ENCODE measurements around the gene CNNM1.

The CNNM1 gene

DNA sequence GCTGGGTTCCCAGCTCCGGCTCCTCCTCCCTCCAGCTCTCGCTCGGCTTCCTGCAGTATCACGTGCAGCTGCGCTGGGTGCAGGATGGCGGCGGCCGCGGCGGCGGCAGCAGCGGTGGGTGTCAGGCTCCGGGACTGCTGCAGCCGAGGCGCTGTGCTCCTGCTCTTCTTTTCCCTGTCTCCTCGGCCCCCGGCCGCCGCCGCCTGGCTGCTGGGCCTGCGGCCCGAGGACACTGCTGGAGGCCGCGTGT, at the start of gene CNNM1:
Gene CNNM1, plus strand, starts transcription at position 53 of the 250 bp plus-strand sequence. Its CDS starts 32 bp downstream, at position 85.
- no peak for DNase-seq

DNA sequence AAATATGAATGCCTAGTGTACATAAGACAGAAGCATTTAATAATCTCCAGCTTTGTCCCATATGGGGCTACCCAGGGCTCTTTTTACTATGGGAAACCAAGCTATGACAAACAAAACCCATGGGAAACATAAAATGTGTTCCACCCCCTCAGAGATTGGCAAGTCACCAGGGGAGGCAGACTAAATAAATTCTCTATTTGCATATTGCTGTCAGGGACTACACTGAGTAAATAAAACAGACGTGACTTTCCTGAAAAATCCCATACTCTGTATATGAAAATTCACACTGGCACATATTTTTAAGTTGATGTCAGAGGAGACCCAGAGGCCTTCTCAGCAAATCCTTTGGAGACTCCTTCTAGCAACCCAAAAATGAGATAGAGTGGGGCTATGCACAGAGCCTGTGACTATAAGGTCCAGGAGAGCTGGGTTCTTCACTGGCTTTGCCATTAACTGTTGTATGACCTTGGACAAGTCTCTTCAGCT, 49.5 kb upstream of the CNNM1 start:
- DNase-seq = no peak

DNA sequence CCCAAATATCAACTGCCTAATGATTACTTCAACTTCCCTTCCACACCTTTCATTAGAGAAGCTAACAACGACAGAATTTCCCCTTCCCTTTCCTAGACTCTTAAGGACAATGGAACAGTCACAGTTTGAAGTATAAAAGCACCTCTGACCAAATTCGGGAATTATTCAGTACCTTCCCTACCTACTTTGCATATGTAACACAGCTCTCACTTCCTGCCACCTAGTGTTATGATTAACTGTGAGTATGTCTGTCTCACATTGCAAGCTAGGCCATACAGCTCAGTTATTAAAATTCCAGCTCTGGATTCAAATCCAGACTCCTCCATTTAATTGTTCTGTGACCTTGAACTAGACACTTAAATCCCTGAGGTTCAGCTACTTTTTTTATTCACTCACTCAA, 48.7 kb upstream of the CNNM1 start:
- no peak for DNase-seq

DNA sequence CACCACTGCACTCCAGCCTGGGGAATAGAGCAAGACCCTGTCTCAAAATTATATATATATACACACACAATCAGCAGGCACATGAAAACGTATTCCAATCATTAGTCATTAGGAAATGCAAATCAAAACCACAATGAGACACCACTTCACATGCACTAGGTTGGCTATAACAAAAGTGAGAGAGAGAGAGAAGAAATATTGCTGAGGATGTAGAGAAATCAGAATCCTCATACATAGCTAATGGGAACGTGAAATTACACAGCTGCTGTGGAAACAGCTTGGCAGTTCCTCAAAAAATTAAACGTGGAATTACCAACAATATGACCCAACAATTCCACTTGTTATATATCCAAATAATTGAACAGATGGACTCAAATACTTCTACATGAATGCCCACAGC, 43.3 kb upstream of the CNNM1 start:
- no peak for DNase-seq

DNA sequence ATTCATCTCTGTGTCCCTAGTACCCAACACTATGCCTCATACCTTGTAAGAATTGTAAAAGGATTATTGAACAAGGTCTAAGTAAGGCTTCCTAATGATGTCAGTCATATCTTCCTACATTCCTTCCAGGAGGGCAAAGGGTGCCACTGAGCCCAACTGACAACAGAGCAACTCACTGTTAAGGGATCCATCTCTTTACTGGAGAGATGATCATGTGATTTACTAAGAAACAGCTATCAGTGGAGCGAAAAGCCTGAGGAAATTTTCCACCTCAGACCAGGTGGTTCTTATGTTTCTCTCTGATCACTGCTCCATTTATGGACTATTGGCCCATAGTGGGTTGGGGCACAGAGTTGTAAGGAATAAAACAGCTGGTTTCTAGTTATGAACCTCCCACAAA, 38.9 kb upstream of the CNNM1 start:
- DNase-seq = no peak

DNA sequence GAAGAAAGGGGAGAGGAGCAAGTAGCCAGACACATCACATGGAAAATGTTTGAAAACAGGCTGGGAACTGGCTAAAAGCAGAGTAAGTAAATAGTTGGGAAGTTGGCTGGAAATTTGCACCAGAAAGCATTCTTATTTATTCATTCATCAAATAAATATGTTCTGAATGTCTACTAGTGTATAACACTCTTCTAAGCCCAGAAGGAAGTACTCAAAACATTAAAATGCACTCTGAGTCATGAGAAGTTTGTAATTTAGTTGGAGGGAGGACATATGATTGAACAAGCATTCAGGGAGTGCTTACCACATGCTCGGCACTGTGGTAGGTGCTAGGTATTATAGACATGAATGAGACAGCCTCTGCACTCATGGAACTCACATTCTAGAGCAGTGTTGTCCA, 37.0 kb upstream of the CNNM1 start:
- DNase-seq = no peak

DNA sequence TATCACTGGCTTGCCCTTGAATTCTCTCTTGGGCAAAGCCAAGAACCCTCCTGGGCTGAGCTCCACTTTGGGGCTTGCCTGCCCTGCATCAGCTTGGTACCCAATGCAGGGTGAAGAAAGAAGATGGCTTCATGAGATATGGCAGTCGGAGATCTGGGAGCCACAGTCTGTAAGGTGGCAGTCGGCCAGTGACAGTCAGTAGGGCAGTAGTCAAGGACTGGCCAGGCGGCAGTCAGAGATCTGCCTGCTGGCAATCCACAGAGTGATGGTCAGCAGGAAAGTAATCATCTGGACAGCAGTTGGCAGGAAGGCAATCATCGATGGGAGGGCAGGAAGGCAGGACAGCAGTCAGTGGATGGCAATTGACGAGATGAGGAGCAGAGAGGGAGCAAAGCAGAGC, 32.6 kb upstream of the CNNM1 start:
- DNase-seq = no peak

DNA sequence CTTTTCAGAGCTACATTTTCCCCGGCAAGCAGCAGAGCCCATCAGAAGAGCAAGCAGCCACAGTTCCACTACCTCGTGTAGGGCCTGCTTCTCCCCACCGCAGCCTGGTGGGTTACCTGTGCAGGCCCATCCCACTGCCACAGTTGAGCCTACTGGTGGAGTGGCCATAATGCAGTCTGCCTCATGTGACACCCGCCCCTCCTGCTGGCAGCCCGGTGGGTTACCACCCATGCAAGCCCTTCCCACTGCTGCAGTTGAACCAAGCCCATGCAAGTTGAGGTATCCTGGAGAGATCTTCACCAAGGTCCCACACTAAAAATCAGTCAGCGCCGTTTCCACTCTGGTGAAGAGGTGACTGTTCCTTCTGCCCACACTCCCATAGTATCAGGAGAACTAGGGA, 32.1 kb upstream of the CNNM1 start:
- no peak for DNase-seq

DNA sequence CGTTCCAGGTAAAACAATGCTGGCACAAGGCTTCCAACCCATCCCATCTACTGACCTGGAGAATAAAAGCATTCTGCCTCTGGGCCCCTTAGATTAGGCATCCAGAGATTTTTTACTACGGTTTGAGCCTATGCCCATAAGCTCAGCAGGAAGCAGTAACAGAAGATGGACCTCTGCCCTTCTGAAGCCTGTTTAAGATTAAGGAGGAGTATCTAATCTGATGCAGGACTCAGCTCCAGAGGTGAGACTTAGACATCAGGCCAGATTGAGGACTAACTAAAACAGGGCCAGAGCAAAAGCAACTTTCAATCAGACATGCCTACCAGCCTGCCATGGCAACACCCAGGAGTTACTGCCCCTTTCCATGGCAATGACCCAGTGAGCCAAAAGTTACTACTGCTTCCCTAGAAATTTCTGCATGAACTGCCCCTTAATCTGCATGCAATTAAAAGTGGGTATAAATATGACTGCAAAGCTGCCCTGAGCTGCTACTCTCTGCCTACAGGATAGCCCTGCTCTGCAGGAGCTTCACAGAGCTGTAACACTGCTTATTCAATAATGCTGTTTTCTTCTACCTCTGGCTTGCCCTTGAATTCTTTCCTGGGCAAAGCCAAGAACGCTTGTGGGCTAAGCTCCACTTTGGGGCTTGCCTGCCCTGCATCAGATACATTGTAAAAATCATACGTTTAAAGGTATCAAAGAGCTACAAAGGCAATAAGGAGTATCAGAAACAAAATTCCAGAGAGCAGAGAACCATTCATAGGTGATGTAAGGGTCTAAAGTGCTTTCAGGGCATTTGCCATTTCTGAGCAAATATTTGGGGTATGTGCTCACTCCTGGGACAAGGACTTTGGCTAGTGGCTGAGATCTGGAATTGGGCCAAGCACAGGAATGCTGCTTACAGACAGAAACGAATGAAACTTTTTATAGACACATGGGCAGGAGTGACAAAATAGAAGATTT, 25.0 kb upstream of the CNNM1 start:
- no peak for DNase-seq

DNA sequence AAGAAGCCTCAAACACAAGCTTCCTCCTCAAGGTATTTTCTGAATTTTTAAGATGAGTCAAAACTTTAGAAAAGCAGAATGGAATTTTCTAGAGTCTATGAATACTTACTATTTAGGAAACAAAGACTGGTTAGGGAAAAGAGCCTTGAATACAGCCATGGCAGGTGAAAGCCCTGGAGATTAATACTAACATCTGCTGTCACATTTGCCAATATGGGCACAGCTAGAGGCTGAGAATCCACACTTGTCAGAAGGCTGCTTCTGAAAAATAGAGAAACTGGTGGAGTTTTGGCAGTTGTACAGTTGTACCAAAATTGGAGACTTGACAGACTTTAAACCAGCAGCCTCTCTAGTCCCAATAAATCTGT, 24.3 kb upstream of the CNNM1 start:
- no peak for DNase-seq

DNA sequence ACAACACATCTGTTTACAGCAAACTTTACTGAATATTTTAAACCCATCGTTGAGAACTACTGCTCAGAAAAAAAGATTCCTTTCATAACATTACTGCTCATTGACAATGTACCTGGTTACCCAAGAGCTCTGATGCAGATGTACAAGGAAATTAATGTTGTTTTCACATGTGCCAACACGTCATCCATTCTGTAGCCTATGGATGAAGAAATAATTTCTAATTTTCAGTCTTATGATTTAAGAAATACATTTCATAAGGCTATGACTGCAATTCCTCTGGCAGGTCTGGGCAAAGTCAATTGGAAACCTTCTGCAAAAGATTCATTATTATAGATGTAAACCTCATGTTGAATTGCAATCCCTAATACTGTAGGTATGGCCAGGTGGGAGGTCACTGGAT, 16.7 kb upstream of the CNNM1 start:
- DNase-seq = no peak

DNA sequence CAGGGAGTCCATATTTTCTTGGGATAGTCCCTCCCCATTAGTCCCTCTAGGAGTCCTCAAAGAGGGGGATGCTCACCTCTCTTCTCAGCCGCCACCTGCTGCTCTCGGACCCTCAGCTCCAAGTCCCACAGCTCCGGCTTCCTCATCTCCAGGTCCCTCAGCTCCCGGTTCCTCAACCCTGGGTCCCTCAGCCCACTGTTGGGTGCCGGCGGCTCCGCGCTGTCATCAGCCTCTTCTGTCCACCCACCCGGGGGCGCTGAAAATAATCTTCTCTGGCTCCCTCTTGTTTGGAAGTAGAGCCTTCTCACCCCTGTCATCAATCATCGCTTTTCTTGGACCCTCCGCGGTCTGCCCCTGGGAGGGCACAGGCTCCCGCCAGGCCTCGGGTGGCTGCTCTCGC, 13.3 kb upstream of the CNNM1 start:
- DNase-seq = no peak

DNA sequence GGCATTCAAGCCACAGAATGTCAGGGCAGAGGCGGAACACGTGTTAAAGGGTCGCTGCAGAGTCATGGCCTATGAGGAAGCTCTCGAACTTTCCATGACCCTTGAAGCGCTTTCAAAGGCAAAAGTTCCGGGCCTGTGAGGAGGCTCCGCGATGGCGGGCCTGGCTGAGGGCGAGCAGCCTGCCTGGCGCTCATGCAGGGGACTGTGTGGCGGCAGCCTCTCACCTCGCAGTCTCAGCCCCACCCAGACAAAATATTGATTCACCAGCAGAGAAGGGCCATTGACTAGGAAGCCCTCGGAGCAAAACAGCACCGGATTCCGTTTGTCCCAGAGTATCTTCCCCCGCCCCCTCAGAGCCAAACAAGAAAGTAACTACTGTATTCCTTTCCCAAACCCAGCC, 12.8 kb upstream of the CNNM1 start:
- DNase-seq = no peak

DNA sequence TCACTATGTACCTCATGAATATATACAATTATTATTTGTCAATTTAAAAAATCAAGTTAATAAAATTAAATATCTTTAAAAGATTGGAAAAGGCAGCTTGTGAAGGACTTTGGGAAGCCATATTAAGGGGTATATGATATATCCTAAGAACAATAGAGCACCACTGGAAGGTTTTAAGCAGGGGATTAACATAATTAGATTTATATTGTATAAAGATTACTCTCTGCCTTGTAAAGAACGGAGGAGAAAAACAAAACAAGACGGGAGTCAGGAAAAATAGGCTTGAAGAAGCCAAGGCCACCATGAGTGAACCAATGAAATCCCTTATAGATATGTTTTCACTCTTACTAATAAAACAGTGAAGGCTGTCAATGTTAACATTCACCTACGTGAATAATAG, 11.1 kb upstream of the CNNM1 start:
- DNase-seq = no peak

DNA sequence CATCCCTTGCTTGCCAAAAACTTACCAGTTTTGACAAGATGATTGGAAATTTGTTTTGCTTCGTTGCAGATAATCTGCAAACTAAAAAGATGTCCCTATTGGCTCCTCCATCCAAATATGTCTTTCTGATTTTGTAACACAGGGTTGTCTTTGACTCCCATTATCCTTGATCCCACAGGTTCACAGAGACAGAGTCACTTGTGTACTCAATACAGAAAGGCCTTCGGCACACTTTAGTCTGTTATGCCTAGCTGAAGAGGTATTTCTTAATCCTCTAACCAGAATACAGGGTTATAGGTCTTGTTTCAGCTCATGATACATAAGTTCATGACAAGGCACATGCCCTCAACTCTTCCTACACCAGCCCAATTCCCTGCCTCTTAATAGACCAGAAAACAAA, 10.7 kb upstream of the CNNM1 start:
- DNase-seq = no peak

DNA sequence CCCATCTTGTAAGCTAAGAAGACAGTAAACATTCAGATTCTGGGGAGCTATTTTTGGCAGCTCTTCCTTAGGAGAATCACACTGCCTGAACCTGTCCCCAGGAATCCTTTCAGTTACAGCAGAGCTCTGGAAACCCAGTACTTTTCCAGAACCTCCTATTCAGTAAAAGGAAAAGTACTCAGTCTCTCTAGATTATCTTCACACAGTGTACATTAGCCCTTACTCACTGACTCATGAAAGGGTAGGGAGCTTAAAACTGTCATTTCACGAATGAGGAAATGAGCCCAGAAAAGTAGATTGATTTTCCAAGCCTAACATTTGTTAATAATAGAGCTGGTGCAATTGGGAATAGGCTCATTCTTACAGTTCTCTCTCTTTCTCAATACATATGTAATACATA, 3.9 kb upstream of the CNNM1 start:
- no peak for DNase-seq

DNA sequence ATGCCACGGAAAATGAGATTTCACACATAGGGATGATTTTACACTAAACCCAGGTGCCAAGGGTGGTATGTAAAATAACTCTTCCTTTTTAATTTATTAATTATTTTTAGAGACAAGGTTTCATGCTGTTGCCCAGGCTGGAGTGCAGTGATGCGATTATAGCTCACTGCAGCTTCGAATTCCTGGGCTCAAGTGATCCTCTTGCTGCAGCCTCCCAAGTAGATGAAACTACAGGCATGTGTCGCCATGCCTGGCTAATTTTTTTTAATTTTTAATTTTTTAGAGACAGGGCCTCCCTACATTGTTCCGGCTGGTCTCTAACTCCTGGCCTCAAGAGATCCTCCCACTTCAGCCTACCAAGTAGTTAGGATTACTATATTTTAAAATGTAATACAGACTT, 2.3 kb upstream of the CNNM1 start:
- no peak for DNase-seq

DNA sequence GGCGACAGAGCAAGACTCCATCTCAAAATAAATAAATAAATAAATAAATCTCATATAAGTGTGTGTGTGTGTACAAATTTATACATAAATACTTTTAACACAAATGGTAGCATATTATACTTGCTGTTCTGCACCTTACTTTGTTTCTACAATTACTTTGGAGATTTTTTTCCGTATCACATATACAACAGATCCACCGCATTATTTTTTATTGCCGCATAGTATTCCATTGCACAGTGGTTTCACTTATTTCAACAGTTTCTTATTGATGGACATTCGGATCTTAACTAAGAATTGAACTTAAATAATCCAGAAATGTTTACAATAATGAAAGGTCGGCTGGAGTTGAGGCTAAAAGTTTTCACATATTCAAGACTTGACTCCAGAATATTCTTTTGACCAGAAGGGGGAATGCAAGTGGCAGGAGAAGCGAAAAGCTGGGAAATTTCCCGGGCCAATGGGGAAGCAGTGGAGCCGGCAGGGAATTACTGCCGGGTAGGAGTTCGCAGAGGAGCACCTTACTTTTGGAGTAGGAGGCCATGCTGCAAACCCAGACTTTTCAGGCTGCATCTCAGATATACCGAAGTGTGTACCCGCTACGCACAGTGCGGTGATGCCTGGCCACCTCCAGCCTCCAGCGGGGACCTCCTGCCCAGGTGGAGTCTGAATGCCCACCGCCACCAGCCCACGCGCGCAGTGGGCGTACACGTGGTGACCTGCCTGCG, 415 bp upstream of the CNNM1 start:
- DNase-seq = no peak

DNA sequence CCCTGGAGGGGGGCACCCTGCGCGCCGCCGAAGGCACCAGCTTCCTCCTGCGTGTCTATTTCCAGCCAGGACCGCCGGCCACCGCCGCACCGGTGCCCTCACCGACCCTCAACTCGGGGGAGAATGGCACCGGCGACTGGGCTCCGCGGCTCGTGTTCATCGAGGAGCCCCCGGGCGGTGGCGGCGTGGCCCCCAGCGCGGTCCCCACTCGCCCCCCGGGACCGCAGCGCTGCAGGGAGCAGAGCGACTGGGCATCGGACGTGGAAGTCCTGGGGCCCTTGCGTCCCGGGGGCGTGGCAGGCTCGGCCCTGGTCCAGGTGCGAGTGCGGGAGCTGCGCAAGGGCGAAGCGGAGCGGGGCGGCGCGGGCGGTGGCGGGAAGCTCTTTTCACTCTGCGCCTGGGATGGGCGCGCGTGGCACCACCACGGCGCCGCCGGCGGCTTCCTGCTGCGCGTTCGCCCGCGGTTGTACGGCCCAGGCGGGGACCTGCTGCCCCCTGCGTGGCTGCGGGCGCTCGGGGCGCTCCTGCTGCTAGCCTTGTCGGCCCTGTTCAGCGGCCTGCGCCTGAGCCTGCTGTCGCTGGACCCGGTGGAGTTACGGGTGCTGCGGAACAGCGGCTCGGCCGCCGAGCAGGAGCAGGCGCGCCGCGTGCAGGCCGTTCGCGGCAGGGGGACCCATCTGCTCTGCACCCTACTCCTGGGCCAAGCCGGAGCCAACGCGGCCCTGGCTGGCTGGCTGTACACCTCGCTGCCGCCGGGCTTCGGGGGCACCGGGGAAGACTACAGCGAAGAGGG, 594 bp downstream of the CNNM1 start:
- DNase-seq = no peak

DNA sequence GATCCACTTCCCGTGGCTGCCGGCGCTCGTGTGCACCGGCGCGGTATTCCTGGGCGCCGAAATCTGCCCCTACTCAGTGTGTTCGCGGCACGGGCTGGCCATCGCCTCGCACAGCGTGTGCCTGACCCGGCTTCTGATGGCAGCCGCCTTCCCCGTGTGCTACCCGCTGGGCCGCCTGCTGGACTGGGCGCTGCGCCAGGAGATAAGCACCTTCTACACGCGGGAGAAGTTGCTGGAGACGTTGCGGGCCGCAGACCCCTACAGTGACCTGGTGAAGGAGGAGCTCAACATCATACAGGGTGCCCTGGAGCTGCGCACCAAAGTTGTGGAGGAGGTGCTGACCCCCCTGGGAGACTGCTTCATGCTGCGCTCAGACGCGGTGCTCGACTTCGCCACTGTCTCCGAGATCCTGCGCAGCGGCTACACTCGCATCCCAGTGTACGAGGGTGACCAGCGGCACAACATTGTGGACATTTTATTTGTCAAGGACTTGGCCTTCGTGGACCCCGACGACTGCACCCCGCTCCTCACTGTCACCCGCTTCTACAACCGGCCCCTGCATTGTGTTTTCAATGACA, 1.3 kb downstream of the CNNM1 start:
- no peak for DNase-seq

DNA sequence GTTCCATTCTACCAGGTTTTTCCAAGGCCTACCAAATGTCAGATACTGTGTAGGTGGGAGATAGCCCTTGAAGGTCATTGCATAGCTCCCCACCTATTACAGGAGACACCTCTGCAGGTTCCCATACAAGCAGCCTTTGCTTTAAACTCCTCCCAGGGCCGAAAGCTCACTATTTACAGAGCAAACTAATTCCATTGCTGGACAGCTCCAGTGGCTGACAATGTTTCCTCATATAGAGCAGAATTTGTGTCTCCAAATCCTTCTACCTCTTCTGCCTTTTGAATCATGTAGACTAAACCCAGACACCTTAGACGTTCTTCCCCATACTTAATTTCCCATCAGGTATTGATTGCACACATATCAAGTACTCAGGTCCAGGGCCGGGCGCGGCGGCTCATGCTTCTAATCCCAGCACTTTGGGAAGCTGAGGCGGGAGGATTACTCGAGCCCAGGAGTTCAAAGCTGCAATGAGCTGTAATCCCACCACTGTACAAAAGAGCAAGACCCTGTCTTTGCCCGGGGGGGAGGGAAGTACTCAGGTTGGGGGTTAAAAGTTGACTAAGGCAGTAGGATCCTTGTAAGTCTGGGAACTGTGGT, 2.1 kb downstream of the CNNM1 start:
- no peak for DNase-seq

DNA sequence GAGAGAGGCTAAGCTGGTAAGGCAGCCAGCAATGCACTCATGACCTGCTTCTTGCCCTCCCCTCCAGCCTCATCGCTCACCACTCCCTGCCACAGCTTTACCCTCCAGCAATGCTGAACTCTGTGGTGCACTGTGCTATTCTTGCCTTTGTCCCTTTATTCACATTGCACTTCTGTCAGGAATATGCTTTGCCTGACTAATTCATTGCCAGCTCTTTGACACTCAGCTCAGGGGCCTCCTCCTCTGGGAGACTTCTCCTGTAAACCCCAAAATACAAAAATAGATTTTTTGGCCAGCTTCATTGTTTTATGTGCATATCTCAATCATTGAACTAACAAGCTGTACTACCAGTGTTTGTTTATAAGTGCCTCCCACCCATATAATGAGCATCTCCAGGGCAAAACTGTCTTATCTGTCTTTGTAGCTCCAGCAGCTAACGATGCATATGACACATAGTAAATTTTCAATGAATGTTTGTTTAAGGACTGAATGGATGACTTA, 8.2 kb downstream of the CNNM1 start:
- DNase-seq = no peak

DNA sequence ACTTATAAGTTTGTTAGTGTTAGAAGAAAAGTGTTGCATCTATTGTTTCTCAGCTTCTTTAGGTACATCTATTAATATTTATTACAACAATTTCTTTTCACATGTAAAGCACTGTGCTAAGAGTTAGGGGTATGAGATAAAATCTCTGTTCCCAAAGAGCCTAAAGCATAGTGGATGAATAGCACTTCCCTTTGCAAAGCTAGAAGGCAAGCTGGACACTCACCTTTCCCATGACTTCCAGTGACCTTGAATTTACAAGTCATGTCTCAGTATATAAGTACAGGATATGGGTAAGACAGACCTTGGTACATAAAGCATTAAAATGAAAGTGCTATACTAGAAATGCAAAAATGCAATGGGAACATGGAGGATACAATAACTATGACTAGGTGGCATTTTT, 8.7 kb downstream of the CNNM1 start:
- no peak for DNase-seq

All from DMS79 (cell line).